Activated CD4-positive, alpha-beta T cell treated with anti-CD3 and anti-CD28 coated beads, Interleukin-2, amount 10 ng/mL, durations not matched to agents 24 days and 14 days (primary cell): ENCODE data around the gene WDR33. TPM values are rescaled to one million over a fixed set of nuclear protein-coding genes. Genes with fewer than 3 reads are reported as not detected.

Source experiments
- DNase-seq: peaks from one replicate; pipeline ENCODE4 v3.0.0; 2022
- H3K27ac Mint-ChIP-seq: one replicate; pipeline ENCODE4 v1.8.0; 2022; ENCODE audit warnings: mild to moderate bottlenecking, mixed read lengths
- H3K27me3 Mint-ChIP-seq: one replicate; pipeline ENCODE4 v1.8.0; 2022; ENCODE audit warnings: mixed read lengths
- H3K36me3 Mint-ChIP-seq: one replicate; pipeline ENCODE4 v1.8.0; 2022; ENCODE audit warnings: low read depth, mild to moderate bottlenecking, mixed read lengths
- H3K4me1 Mint-ChIP-seq: one replicate; pipeline ENCODE4 v1.8.0; 2021; ENCODE audit warnings: mixed read lengths
- H3K4me3 Mint-ChIP-seq: one replicate; pipeline ENCODE4 v1.8.0; 2022; ENCODE audit warnings: mild to moderate bottlenecking, moderate library complexity, mixed read lengths
- H3K9me3 Mint-ChIP-seq: one replicate; pipeline ENCODE4 v1.8.0; 2021; ENCODE audit warnings: mixed read lengths
- intact Hi-C: fragments of 100-400 bp; cut with micrococcal nuclease; formaldehyde crosslinking; loops from one replicate; pipeline ENCODE4 v1.15.1; 2023
- total RNA-seq: library from RNA; stranded (reverse); gene quantifications from 2 replicates; pipeline ENCODE4 v1.2.3, GENCODE V29; 2022

WDR33 gene
- total RNA-seq, 1 donor from 2014 or later, result 79.5 TPM

- peaks cover 14% of the 10 kb centered on the region for H3K4me1 Mint-ChIP-seq
- no peaks in the 10 kb centered on the region for H3K27me3 Mint-ChIP-seq
- H3K4me3 Mint-ChIP-seq, result no peak overlapping the region
- H3K27ac Mint-ChIP-seq, result no peak overlapping the region
- H3K9me3 Mint-ChIP-seq, result no peaks in the 10 kb centered on the region
- no peak for DNase-seq
- H3K36me3 Mint-ChIP-seq, result peaks cover 32% of the 10 kb centered on the region
- intact Hi-C loops, result no loop called here
Measured at GRCh38 chr2:127735044-127735443, 75.9 kb downstream of the WDR33 start.

- no peaks in the 10 kb centered on the region for H3K27me3 Mint-ChIP-seq
- intact Hi-C loops, result no loop called here
- H3K27ac Mint-ChIP-seq, result no peak overlapping the region
- DNase-seq, result no peak
- peaks cover 27% of the 10 kb centered on the region for H3K36me3 Mint-ChIP-seq
- no peak overlapping the region for H3K4me3 Mint-ChIP-seq
- peaks cover 10% of the 10 kb centered on the region for H3K4me1 Mint-ChIP-seq
- no peaks in the 10 kb centered on the region for H3K9me3 Mint-ChIP-seq
Measured at GRCh38 chr2:127733816-127734537, 77.0 kb downstream of the WDR33 start.

GRCh38 chr2:127733113-127733815, 77.7 kb downstream of the WDR33 start:
- peaks cover 20% of the 10 kb centered on the region for H3K36me3 Mint-ChIP-seq

GRCh38 chr2:127726158-127726880, 84.7 kb downstream of the WDR33 start:
- Mint-ChIP-seq H3K9me3 (no peaks in the 10 kb centered on the region), H3K4me1 (peaks cover 5% of the 10 kb centered on the region), H3K27ac (no peak overlapping the region), H3K27me3 (no peaks in the 10 kb centered on the region), H3K4me3 (no peak overlapping the region), H3K36me3 (peaks cover 30% of the 10 kb centered on the region)
- intact Hi-C loops, result no loop called here
- peak; percentile 53 for DNase-seq

More at GRCh38 chr2:127733113-127733815, 77.7 kb downstream of the WDR33 start:
- H3K4me1 Mint-ChIP-seq, result peaks cover 7% of the 10 kb centered on the region
- H3K27ac Mint-ChIP-seq, result no peak overlapping the region
- no peak overlapping the region for H3K4me3 Mint-ChIP-seq
- no peak for DNase-seq
- H3K9me3 Mint-ChIP-seq, result no peaks in the 10 kb centered on the region
- no peaks in the 10 kb centered on the region for H3K27me3 Mint-ChIP-seq
- intact Hi-C loops, result no loop called here

- H3K27ac Mint-ChIP-seq, result no peak overlapping the region
- H3K27me3 Mint-ChIP-seq, result no peaks in the 10 kb centered on the region
- H3K36me3 Mint-ChIP-seq, result peaks cover 47% of the 10 kb centered on the region
- intact Hi-C loops, result no loop called here
- DNase-seq, result no peak
- H3K4me1 Mint-ChIP-seq, result peaks cover 5% of the 10 kb centered on the region
- H3K4me3 Mint-ChIP-seq, result no peak overlapping the region
- H3K9me3 Mint-ChIP-seq, result no peaks in the 10 kb centered on the region
Measured at GRCh38 chr2:127722807-127723206, 88.2 kb downstream of the WDR33 start.

- intact Hi-C loops, result no loop called here
- H3K36me3 Mint-ChIP-seq, result peaks cover 47% of the 10 kb centered on the region
Measured at GRCh38 chr2:127721978-127722355, 89.0 kb downstream of the WDR33 start.

GRCh38 chr2:127721311-127721977, 89.5 kb downstream of the WDR33 start:
- Mint-ChIP-seq H3K36me3 (peaks cover 51% of the 10 kb centered on the region), H3K4me3 (no peak overlapping the region), H3K27me3 (no peaks in the 10 kb centered on the region), H3K9me3 (no peaks in the 10 kb centered on the region), H3K27ac (no peak overlapping the region), H3K4me1 (peaks cover 5% of the 10 kb centered on the region)
- intact Hi-C loops, result no loop called here
- peak; percentile 29 for DNase-seq

More at GRCh38 chr2:127721978-127722355, 89.0 kb downstream of the WDR33 start:
- H3K27me3 Mint-ChIP-seq, result no peaks in the 10 kb centered on the region
- H3K4me3 Mint-ChIP-seq, result no peak overlapping the region
- no peaks in the 10 kb centered on the region for H3K9me3 Mint-ChIP-seq
- peak; percentile 23 for DNase-seq
- peaks cover 5% of the 10 kb centered on the region for H3K4me1 Mint-ChIP-seq
- H3K27ac Mint-ChIP-seq, result peak overlapping the region; percentile 39

GRCh38 chr2:127719301-127720218, 91.4 kb downstream of the WDR33 start:
- Mint-ChIP-seq H3K4me1 (peaks cover 7% of the 10 kb centered on the region), H3K36me3 (peaks cover 43% of the 10 kb centered on the region), H3K9me3 (no peaks in the 10 kb centered on the region), H3K27ac (no peak overlapping the region), H3K4me3 (no peak overlapping the region), H3K27me3 (no peaks in the 10 kb centered on the region)
- intact Hi-C loops, result no loop called here
- DNase-seq, result peak; percentile 49

- Mint-ChIP-seq H3K4me1 (peaks cover 7% of the 10 kb centered on the region), H3K36me3 (peaks cover 41% of the 10 kb centered on the region), H3K27me3 (no peaks in the 10 kb centered on the region), H3K4me3 (no peak overlapping the region), H3K9me3 (no peaks in the 10 kb centered on the region), H3K27ac (no peak overlapping the region)
- DNase-seq, result no peak
- intact Hi-C loops, result no loop called here
Measured at GRCh38 chr2:127718271-127718670, 92.7 kb downstream of the WDR33 start.

- H3K36me3 Mint-ChIP-seq, result peaks cover 26% of the 10 kb centered on the region
- H3K9me3 Mint-ChIP-seq, result no peaks in the 10 kb centered on the region
- H3K27ac Mint-ChIP-seq, result no peak overlapping the region
- H3K4me3 Mint-ChIP-seq, result no peak overlapping the region
- DNase-seq, result no peak
- intact Hi-C loops, result no loop called here
- peaks cover 2% of the 10 kb centered on the region for H3K4me1 Mint-ChIP-seq
- H3K27me3 Mint-ChIP-seq, result no peaks in the 10 kb centered on the region
Measured at GRCh38 chr2:127715778-127716449, 95.1 kb downstream of the WDR33 start.

GRCh38 chr2:127713562-127713961, 97.4 kb downstream of the WDR33 start:
- H3K36me3 Mint-ChIP-seq, result peaks cover 24% of the 10 kb centered on the region
- no peaks in the 10 kb centered on the region for H3K27me3 Mint-ChIP-seq
- DNase-seq, result no peak
- H3K9me3 Mint-ChIP-seq, result no peaks in the 10 kb centered on the region
- no peak overlapping the region for H3K4me3 Mint-ChIP-seq
- intact Hi-C loops, result no loop called here
- H3K4me1 Mint-ChIP-seq, result peaks cover 2% of the 10 kb centered on the region
- H3K27ac Mint-ChIP-seq, result no peak overlapping the region

GRCh38 chr2:127712999-127713398, 98.0 kb downstream of the WDR33 start:
- Mint-ChIP-seq H3K36me3 (peaks cover 25% of the 10 kb centered on the region), H3K27ac (no peak overlapping the region), H3K9me3 (no peaks in the 10 kb centered on the region), H3K4me3 (no peak overlapping the region), H3K27me3 (no peaks in the 10 kb centered on the region), H3K4me1 (peaks cover 2% of the 10 kb centered on the region)
- intact Hi-C loops, result no loop called here
- no peak for DNase-seq
